Stimulated activated CD4-positive, alpha-beta T cell treated with anti-CD3 and anti-CD28 coated beads, TNF-alpha, amount 100 ng/mL, for 4 hours (primary cell): ENCODE data around the gene COL26A1.
"Not testable (repeated sequence)": the region's sequence is repeated elsewhere in the genome, so short reads cannot be mapped to it uniquely, and the experiment has no call there.

Experiments used
- DNase-seq, 3 experiments: peaks; one replicate each; pipeline ENCODE4 v3.0.0-alpha.2; 2020; ENCODE audit warnings: low read depth in 3 of 3

The COL26A1 gene

DNA sequence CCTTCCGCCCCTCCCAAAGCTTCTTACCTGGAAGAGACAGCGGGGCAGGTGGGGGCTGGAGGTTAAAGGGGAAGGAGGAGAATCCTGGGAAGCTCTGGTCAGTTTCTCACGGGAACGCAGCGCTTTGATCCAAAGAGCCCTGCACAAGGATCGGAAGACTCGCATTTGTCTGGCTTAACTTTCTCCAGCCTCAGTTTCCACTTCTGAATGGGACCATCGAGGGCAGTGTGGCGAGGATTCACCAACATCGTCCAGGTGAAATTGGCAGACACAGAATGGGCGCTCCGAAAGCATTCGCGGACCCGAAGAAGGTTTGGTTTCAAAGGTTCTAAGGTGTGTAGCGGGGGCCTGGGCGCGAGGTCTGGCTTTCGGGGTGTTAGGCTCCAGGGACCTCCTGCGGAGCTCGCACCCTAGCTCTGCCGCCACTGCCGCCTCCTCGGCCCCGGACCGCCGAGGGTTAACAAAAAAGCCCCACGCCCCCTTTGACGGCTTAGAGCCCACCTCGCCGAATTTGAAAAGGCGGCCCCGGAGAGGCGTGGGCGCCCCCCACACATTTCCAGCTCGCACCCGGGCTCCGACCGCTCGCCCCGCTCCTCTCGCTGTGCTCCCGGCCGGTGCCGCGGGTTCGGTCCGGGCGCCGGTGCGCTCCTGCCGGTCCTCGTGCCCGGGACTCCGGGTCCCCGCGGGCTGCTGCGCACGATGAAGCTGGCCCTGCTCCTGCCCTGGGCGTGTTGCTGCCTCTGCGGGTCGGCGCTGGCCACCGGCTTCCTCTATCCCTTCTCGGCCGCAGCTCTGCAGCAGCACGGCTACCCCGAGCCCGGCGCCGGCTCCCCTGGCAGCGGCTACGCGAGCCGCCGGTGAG lies at the start of gene COL26A1:
COL26A1 (plus strand) TSS at position 542 of the 862 bp plus-strand sequence; CDS start at position 700, 158 bp downstream.
- DNase-seq = peak in 1 of 3 experiments; percentile 13

DNA sequence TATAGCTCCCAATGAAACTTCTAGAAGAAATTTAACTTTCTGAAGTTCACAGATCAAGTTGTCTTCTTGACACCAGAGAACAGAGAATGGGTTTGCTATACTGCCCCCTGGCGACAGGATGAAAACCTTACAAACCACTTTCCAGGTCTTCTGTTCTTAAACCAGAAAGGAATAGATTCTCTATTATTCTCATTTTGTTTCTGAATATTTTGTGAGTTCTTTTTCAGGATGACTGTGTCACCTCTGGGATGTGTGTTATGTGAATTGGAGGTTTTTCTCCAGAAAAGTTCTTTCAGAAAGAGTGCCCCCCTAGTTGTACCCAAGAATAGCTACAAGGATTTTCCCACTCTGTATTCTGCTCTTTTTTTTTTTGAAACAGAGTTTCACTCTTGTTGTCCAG lies 47.3 kb upstream of the COL26A1 start:
- peak in 1 of 3 experiments; percentile 12 for DNase-seq

DNA sequence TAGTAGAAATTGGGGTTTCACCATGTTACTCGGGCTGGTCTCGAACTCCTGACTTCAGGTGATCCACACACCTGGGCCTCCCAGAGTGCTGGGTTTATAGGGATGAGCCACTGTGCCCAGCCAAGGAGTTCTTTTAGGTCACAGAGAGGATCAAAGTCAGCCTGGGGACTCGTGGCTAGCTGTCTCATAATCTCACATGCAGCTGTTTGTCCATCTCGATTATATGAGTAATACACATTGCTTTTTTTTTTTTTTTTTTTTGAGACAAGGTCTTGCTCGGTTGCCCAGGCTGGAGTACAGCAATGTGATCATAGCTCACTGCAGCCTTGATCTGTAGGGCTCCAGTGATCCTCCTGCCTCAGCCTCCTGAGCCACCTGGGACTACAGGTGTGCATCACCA lies 43.3 kb upstream of the COL26A1 start:
- DNase-seq = no peak

DNA sequence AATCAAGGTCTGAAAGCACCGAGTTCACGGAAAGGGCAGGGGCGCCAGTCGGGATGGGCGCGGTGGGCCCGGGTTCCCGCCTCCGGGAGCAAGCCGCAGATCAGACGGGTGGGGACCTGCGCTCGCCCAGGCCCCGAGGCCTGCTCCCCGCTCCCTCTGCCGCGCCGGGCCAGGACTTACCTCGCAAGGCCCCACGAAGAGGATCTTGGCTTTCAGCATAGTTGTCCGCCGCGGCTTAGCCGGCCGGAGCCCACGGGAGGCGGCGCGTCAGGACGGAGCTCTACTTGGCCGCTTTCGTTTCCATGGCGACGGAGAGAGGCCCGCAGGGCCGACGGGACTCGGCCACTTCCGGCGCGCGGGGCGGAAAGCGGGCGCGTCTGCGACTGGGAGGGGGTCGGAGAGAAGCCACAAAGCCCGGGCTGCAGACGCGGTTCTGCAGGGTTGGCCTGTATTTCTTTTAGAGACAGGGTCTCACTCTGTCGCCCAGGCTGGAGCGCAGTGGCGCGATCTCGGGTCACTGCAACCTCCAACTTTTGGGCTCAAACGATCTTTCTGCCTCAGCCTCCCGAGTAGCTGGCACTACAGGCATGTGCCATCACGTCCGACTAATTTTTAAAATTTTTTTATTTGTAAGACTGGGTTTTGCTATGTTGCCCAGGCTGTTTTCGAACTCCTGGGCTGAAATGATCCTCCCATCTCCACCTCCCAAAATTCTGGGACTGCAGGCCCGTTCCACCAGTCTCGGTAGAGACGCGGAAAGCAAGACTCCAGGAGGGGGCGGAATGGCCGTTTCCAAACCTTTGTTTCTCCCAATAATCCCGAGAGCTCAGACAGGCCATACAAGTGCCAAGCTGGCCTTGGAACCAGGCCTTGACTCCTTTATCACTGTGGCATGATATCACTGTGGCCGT lies 40.9 kb upstream of the COL26A1 start, which contains the start of gene IFT22:
IFT22 (minus strand) TSS at position 322 of the 911 bp plus-strand sequence; CDS start at position 219, 103 bp downstream.
- peak; percentile 67 to 71 (median 69) for DNase-seq

DNA sequence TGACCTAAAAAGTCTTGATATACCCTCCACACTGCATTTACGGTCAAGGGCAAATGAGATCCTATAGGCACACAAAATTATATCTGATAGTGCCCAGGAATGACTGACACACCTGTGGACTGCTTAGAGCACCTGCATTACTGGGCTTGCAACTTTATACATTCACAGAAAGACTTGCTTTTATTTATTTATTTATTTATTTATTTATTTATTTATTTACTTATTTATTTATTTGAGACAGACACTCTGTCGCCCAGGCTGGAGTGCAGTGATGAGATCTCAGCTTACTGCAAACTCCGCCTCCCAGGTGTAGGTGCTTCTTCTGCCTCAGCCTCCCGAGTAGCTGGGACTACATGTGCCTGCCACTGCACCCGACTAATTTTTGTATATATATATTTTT lies 34.5 kb upstream of the COL26A1 start:
- DNase-seq = no peak

DNA sequence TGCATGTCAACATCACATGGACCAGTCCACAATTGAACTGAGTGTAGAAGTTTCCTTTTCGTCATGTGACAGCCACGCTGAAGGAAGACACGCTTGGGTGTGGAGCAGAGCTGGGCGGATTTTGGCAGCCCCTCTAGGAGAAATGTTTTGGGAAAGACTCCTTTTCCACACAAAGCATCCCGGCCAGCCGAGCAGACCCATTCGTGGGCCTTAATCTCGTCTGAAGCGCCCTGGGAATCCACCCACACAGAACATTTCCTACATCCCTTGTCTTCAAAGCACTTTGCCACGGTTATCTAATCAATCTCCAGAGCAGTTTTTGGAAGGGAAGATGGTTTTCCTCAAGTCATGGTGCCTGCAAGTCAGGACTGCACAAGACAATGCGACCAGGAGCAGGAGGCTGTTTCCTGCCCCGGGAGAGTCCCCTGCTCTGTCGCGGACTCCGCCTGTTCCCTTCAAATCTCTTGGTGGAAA lies 32.6 kb upstream of the COL26A1 start:
- no peak for DNase-seq

DNA sequence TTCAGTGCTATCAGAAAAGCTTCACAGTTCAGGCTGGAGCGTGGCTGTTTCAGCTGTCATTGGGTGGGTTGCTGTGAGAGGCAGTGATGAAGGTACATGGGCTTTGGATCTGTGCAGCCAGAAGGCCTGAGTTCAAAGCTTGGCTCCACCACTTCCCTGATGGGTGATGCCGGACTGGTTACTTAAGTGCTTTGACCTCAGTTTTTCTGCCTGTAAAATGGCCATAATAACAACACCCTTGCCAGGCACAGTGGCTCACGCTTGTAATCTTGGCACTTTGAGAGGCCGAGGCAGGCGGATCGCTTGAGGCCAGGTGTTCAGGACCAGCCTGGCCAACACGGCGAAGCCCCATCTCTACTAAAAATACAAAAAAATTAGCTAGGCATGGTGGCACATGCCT lies 30.6 kb upstream of the COL26A1 start:
- no peak for DNase-seq

DNA sequence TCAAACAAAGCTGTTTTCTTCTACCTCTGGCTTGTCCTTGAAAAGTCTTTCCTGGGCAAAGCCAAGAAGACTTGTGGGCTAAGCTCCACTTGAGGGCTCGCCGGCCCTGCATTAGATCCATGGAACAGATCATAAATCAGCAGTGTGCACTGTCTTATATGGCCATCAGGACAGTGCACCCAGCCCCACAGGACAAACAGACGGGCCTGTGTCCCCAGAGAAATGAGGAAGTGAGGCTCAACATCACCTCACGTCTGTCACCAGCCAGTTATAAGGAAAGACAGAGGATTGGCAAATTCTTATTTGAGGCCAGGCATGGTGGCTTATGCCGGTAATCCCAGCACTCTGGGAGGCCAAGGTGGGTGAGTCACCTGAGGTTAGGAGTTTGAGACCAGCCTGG lies 28.8 kb upstream of the COL26A1 start:
- DNase-seq = no peak

DNA sequence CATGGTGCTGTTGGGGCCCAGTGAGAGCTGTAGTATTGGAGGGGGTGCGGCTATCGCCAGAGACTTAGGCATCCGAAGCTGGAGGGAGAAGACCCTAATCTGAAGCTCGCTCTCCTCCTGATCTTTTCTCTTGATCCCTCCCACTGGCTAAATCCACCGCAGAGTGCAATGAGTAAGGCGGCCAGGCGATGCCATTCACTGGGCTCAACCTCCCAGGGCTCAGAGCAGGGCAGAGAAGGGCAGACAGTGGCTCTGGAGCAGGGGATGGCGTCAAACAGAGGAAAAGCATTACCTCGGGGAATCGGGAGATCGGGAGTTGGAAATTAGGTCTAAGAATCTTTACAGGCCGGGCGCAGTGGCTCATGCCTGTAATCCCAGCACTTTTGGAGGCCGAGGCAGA lies 22.3 kb upstream of the COL26A1 start:
- DNase-seq = no peak

DNA sequence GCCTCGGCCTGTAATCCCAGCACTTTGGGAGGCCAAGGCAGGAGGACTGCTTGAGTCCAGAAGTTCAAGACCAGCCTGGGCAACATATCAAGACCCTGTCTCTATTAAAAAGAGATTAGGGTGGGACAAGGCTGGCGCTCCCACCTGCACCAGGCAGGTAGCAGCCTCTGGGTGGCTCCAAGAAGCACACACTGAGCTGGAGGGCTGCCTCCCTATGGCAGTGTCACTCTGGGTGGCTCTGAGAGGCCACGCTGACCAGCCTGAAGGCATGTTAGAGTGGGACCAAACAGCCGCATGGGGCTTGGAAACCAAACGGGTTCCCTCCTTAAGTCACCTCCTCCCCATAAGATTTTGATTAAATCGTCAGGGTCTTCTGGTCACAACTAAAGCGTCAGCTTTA lies 19.8 kb upstream of the COL26A1 start:
- no peak for DNase-seq

DNA sequence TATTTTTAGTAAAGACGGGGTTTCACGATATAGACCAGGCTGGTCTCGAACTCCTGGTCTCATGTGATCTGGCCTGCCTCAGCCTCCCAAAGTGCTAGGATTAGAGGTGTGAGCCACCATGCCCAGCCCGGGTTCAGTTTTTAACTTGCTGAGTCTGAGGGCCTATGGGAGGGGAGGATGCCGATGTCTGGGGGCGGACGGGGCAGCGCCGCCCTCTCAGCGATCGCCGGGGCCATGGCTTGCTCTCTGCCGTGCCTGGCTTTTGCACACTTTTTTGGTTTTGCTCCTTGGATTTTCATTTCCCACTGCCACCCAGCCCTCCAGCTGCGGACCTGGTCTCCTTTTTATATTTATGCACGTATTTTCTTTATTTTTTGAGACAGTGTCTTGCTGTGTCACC lies 15.2 kb upstream of the COL26A1 start:
- no peak for DNase-seq

DNA sequence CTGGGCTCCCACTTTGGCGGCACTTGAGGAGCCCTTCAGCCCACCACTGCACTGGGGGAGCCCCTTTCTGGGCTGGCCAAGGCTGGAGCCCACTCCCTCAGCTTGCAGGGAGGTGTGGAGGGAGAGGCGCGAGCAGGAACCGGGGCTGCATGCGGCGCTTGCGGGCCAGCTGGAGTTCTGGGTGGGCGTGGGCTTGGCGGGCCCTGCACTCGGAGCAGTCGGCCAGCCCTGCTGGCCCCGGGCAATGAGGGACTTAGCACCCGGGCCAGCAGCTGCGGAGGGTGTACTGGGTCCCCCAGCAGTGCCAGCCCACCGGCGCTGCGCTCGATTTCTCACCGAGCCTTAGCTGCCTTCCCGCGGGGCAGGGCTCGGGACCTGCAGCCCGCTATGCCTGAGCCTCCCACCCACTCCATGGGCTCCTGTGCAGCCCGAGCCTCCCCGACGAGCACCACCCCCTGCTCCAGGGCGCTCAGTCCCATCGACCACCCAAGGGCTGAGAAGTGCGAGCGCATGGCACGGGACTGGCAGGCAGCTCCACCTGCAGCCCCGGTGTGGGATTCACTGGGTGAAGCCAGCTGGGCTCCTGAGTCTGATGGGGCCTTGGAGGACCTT lies 14.1 kb upstream of the COL26A1 start:
- DNase-seq = not testable (repeated sequence)

DNA sequence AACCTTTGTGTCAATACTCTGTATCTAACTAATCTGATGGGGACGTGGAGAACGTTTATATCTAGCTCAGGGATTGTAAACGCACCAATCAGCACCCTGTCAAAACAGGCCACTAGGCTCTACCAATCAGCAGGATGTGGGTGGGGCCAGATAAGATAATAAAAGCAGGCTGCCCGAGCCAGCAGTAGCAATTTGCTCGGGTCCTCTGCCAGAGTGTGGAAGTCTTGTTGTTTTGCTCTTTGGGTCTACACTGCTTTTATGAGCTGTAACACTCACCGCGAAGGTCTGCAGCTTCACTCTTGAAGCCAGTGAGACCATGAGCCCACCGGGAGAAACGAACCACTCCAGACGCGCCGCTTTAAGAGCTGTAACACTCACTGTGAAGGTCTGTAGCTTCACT lies 13.4 kb upstream of the COL26A1 start:
- not testable (repeated sequence) for DNase-seq

DNA sequence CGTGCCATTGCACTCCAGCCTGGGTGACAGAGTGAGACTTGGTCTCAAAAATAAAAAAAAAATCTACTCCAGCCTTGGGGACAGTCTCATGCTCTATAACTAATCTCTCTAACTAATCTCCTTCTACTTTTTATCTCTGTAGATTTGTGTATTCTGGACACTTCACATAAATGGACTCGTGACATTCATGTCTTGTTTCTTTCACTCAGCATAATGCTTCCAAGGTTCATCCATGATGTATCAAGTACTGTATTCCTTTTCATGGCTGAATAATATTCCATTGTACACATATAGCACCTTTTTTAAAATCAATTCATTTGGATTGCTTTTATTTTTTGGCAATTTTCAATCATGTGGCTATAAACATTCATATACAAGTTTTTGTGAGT lies 9.8 kb upstream of the COL26A1 start:
- no peak for DNase-seq

DNA sequence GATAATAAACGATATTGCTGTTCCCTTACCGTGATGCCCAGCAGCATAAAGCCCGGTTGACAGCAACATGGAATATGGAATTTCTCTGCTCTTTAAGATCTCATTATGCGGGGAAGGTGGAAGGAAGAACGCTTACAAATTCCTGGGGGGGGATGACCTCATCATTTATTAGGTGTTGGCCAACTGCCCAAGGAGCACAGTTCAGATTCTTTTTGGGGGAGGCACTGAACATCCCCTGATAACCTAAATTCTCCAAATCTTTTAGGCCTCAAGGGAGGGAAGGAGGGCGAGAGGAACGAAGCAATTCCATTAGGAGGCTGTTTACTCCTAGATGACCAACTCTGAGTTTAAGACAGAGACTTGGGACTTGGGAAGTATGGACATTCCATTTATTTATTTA lies 5.2 kb upstream of the COL26A1 start:
- no peak for DNase-seq

DNA sequence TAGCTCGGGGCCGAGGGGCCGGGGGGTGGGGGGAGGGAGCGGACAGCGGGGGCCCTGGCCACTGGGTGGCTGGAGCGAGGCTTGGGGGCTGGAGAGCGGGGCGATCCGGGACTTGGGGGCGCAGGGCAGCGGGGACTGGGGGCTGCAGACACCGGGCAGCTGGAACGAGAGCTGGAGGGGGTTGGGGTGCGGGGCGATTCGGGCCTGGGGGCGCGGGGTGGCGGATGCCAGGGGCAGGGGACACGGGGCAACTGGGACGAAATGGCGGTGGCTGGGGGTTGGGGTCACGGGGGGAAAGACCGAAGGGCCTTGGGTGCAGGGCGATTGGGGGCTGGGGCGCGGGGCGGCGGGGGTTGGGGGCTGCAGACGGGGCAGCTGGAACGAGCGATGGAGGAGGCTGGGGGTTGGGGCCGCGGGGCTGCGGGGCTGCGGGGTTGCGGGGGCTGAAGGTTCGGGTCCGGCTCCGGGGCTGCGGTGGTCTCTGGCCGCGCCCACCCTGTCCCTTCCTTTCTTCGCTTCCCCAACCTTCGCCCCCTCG lies 590 bp downstream of the COL26A1 start:
- DNase-seq = no peak

DNA sequence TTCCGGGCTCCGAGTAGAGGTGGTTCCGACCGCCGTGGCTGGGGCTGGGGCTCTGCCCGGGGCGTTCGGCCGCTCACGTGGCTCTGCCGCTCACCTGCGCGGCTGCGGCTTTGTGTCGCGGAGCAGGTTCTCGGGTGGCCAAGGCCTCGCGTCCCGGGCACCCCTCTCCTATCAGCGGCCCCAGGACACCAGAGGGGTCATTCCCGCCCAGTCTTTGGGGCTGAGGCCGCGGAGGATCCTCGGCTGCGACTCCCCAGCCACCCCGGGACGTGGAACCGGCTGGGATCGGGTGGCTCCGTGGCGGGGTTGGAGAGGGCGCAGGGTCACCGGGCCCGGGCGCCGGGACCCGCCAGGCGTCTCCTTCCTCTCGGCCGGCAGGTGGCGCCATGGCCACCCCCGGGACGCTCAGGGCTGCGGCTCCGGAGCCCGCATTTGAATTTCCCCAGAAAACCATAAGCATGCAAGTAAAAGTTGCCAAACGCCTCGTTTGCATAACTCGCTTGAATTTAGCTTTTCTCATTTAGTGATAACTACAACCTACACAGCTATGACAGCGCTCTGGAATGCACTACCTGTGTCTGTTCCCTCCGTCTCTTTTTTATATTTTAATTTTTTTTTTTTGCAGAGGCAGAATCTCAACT lies 1.2 kb downstream of the COL26A1 start:
- DNase-seq = peak; percentile 36 to 55 (median 46)

DNA sequence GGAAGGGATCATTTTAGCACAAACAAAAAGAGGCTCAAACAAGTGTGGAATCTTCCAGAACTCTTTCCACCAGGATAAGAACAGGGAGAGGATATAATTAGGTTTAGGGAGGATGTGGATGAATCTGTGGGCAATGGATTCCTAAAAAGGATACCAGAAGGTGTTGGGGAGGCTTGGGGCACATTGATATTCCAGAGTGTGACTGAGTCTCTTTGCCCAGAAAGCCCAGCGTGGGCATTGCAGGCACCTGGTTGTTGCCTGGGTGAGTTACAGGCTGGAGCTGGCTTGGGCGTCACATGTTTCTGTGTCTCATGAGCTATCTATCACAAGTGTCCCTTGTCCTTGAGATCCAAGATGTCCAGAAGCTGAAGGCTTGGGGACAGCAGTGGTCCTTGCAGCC lies 3.3 kb downstream of the COL26A1 start:
- no peak for DNase-seq

DNA sequence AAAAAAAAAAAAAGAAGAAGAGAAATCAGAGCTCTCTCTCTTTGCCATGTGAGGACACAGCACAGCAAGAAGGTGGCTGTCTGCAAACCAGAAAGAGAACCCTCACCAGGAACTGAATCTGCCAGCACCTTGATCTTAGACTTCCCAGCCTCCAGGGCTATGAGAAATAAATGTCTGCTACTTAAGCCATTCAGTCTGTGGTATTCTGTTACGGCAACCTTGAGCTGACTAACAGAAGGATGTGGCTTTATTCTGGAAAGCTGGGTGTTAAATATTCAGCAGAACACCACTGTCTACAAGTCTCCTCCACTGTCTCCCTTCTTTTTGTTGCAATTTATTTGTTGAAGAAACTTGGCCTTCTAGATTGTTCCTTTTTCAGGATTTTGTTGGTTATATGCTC lies 5.0 kb downstream of the COL26A1 start:
- DNase-seq = no peak

DNA sequence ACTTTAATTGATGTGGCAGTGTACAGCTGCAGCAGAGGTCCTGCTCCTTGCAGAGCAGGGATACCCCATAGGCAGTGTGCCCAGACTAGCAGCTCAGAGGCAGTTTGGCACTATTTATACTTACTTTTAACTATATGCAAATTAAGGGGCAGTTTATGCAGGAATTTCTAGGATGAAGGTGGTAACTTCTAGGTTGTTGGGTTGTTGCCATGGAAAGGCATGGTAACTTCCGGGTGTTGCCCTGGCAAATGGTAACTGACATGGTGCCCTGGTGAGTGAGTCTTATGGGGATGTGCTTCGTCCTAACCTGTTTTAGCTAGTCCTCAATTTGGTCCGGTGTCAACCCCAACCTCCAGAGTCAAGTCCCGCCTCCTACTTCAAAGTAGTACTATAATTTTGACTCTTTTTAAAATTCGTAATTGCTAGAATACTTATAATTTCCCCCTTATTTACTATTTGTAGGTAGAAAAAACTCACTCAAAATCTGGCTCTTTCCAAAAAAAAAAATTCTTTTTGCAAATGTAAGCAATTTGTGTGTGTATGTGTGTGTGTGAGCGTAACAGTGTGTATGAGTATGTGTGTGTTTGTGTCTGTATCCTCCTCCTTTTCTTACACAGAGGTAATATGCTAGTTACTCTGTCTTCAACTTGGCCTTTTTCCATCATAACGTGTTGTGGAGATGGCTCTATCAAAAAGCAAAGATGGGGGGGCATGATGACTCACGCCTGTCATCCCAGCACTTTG lies 5.9 kb downstream of the COL26A1 start:
- DNase-seq = no peak
